HepG2 (cell line): ENCODE data around the gene CAMK1D.

ENCODE experiments used
- BORCS8-MEF2B ChIP-seq: sonication (generic); formaldehyde crosslinking; IDR thresholded peaks from 2 replicates; pipeline ENCODE4 v1.8.0; 2022; ENCODE audit warnings: mild to moderate bottlenecking, missing genetic modification reagents
- EZH2 ChIP-seq: conservative IDR thresholded peaks from 2 replicates; pipeline ENCODE4 v1.6.1; 2012; ENCODE audit warnings: mild to moderate bottlenecking, low read depth, low read length, moderate library complexity
- MIER2 ChIP-seq: IDR thresholded peaks from 2 replicates; pipeline ENCODE4 v1.6.1; 2016; ENCODE audit warnings: missing biosample characterization, missing genetic modification reagents
- RNF2 ChIP-seq: fragments of 450-650 bp; conservative IDR thresholded peaks from 2 replicates; pipeline ENCODE4 v1.6.1; 2016; ENCODE audit warnings: low read depth
- ZNF605 ChIP-seq: sonication (generic); formaldehyde crosslinking; IDR thresholded peaks from 2 replicates; pipeline ENCODE4 v1.8.0; 2022; ENCODE audit warnings: mild to moderate bottlenecking, missing genetic modification reagents
- TF ChIP-seq, protein P1 (sequence below): sonication (generic); formaldehyde crosslinking; IDR thresholded peaks from 2 replicates; pipeline ENCODE4 v1.5.0; 2020; ENCODE audit warnings: missing genetic modification reagents
- TF ChIP-seq, protein P2 (sequence below): sonication (generic); IDR thresholded peaks from 2 replicates; pipeline ENCODE4 v1.6.1; 2016; ENCODE audit warnings: low read depth, borderline replicate concordance
- TF ChIP-seq, protein P3 (sequence below): IDR thresholded peaks from 2 replicates; pipeline ENCODE4 v1.6.1; 2018; ENCODE audit warnings: missing genetic modification reagents

DNA sequence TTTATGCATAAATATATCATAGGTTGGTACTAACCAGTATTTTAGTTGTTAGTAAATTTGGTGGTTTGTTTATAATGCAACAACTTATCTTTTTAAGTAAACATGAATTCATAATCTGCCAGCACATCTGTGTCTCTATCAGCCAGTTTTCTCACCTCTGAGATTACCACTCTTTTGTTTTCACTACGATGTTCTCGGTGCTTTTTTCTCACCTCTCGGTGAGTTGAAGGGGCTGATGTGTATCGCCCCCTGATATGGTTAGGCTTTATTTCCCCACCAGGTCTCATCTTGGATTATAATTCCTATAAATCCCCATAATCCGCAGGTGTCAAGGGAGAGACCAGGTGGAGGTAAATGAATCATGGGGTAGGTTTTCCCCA lies 114.1 kb downstream of the CAMK1D start:
- TF ChIP-seq EZH2 (no peak), MIER2 (CRISPR knock-in tag) (no peak), ZNF605 (no peak), RNF2 (no peak), BORCS8-MEF2B (no peak)
- TF ChIP-seq, protein P1, sequence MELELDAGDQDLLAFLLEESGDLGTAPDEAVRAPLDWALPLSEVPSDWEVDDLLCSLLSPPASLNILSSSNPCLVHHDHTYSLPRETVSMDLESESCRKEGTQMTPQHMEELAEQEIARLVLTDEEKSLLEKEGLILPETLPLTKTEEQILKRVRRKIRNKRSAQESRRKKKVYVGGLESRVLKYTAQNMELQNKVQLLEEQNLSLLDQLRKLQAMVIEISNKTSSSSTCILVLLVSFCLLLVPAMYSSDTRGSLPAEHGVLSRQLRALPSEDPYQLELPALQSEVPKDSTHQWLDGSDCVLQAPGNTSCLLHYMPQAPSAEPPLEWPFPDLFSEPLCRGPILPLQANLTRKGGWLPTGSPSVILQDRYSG (CRISPR knock-in tag), result no peak
- TF ChIP-seq, protein P2, sequence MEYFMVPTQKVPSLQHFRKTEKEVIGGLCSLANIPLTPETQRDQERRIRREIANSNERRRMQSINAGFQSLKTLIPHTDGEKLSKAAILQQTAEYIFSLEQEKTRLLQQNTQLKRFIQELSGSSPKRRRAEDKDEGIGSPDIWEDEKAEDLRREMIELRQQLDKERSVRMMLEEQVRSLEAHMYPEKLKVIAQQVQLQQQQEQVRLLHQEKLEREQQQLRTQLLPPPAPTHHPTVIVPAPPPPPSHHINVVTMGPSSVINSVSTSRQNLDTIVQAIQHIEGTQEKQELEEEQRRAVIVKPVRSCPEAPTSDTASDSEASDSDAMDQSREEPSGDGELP, result no peak
- TF ChIP-seq, protein P3, sequence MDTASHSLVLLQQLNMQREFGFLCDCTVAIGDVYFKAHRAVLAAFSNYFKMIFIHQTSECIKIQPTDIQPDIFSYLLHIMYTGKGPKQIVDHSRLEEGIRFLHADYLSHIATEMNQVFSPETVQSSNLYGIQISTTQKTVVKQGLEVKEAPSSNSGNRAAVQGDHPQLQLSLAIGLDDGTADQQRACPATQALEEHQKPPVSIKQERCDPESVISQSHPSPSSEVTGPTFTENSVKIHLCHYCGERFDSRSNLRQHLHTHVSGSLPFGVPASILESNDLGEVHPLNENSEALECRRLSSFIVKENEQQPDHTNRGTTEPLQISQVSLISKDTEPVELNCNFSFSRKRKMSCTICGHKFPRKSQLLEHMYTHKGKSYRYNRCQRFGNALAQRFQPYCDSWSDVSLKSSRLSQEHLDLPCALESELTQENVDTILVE (CRISPR knock-in tag), result no peak
